GM12892 (cell line): Measurements from ENCODE around the gene SLC38A1.

ENCODE experiments used
- POLR2A ChIP-seq: IDR thresholded peaks from 2 replicates; pipeline ENCODE4 v1.6.1; 2011; ENCODE audit warnings: low read depth, low read length, control low read depth
- POLR2AphosphoS5 ChIP-seq: IDR thresholded peaks from 2 replicates; pipeline ENCODE4 v1.6.1; 2011; ENCODE audit warnings: low read depth, low read length, control low read depth
- TAF1 ChIP-seq: IDR thresholded peaks from 2 replicates; pipeline ENCODE4 v1.6.1; 2011; ENCODE audit warnings: low read depth, mild to moderate bottlenecking, control low read depth, low read length, borderline replicate concordance

DNA sequence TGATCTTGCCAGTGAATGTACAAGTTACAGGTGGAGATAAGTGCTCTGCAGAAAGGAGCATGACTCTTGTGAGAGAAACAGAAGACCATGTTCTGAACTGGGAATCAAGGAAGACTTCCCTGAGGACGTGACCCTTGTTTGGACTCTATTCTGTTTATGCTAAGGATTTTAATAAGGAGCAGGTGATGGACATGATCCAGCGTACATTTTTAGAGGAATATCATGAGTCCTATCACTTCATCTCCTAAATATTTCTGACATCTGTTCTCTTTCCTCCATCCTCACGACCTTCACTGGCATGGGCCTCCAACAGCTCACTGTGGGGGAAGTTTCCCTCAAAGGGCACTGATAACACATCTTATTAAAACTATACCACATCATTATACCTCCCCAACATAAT lies 7.9 kb upstream of the SLC38A1 start:
- no peak for TF ChIP-seq TAF1
- TF ChIP-seq POLR2A, result no peak
- no peak for TF ChIP-seq POLR2AphosphoS5
